Trophoblast cell (in vitro differentiated cells and primary cell): Measurements from ENCODE around the gene PGAP6.

Source experiments
- DNase-seq, 2 donors: peaks; one replicate each; pipeline ENCODE4 v3.0.0-alpha.2; 2016
- H2AFZ ChIP-seq: 2 replicates; pipeline ENCODE4 v1.6.1; 2013; ENCODE audit warnings: low read length, moderate library complexity, mild to moderate bottlenecking; ENCODE audit not compliant: insufficient read depth, poor library complexity
- H2AK5ac ChIP-seq: 2 replicates; pipeline ENCODE4 v1.6.1; 2013; ENCODE audit warnings: mild to moderate bottlenecking, low read length
- H2BK120ac ChIP-seq: 2 replicates; pipeline ENCODE4 v1.6.1; 2013; ENCODE audit warnings: low read length, mild to moderate bottlenecking, moderate library complexity; ENCODE audit not compliant: insufficient read depth, poor library complexity
- H2BK12ac ChIP-seq: 2 replicates; pipeline ENCODE4 v1.6.1; 2013; ENCODE audit warnings: mild to moderate bottlenecking, low read length, moderate library complexity
- H2BK5ac ChIP-seq: 2 replicates; pipeline ENCODE4 v1.6.1; 2013; ENCODE audit warnings: low read length, low read depth, moderate library complexity, mild to moderate bottlenecking; ENCODE audit not compliant: poor library complexity
- H3K14ac ChIP-seq: 2 replicates; pipeline ENCODE4 v1.6.1; 2013; ENCODE audit warnings: mild to moderate bottlenecking, low read length
- H3K18ac ChIP-seq: 2 replicates; pipeline ENCODE4 v1.6.1; 2013; ENCODE audit warnings: mild to moderate bottlenecking, low read length
- H3K23ac ChIP-seq: 2 replicates; pipeline ENCODE4 v1.6.1; 2013; ENCODE audit warnings: low read length
- H3K27ac ChIP-seq: 2 replicates; pipeline ENCODE4 v1.5.1; 2013; ENCODE audit warnings: low read depth, mild to moderate bottlenecking, inconsistent platforms, low read length, moderate library complexity
- H3K27me3 ChIP-seq: 2 replicates; pipeline ENCODE4 v1.6.1; 2013; ENCODE audit warnings: inconsistent platforms, mild to moderate bottlenecking, low read length, moderate library complexity; ENCODE audit not compliant: insufficient read depth
- H3K36me3 ChIP-seq, 2 experiments: 1 replicate in 1 of 2; 2 replicates in 1 of 2; pipeline ENCODE4 v1.6.1; 2013; ENCODE audit warnings: low read length in 2 of 2, mild to moderate bottlenecking in 2 of 2, moderate library complexity in 1 of 2; ENCODE audit not compliant: insufficient read depth in 2 of 2, control insufficient read depth in 1 of 2
- H3K4ac ChIP-seq: 2 replicates; pipeline ENCODE4 v1.6.1; 2013; ENCODE audit warnings: low read depth, mild to moderate bottlenecking, low read length, moderate library complexity
- H3K4me1 ChIP-seq, 2 experiments: 1 replicate in 1 of 2; 2 replicates in 1 of 2; pipeline ENCODE4 v1.6.1; 2013; ENCODE audit warnings: low read length in 2 of 2, mild to moderate bottlenecking in 2 of 2, moderate library complexity in 1 of 2; ENCODE audit not compliant: insufficient read depth in 2 of 2, control insufficient read depth in 1 of 2
- H3K4me2 ChIP-seq: 2 replicates; pipeline ENCODE4 v1.6.1; 2013; ENCODE audit warnings: inconsistent platforms, mild to moderate bottlenecking, low read length, moderate library complexity
- H3K4me3 ChIP-seq: 2 replicates; pipeline ENCODE4 v1.5.1; 2013; ENCODE audit warnings: mild to moderate bottlenecking, low read depth, low read length, inconsistent platforms
- H3K79me1 ChIP-seq: one replicate; pipeline ENCODE4 v1.6.1; 2013; ENCODE audit warnings: low read length
- H3K79me2 ChIP-seq: 2 replicates; pipeline ENCODE4 v1.6.1; 2013; ENCODE audit warnings: low read length, mild to moderate bottlenecking; ENCODE audit not compliant: control insufficient read depth, insufficient read depth, poor library complexity
- H3K9ac ChIP-seq: 2 replicates; pipeline ENCODE4 v1.6.1; 2013; ENCODE audit warnings: mild to moderate bottlenecking, low read length
- H3K9me3 ChIP-seq: 2 replicates; pipeline ENCODE4 v1.6.1; 2013; ENCODE audit warnings: low read depth, mild to moderate bottlenecking, control low read depth, inconsistent platforms, low read length; ENCODE audit not compliant: insufficient read depth
- H4K12ac ChIP-seq: 2 replicates; pipeline ENCODE4 v1.6.1; 2013; ENCODE audit warnings: low read depth, mild to moderate bottlenecking, low read length, moderate library complexity
- H4K8ac ChIP-seq: 2 replicates; pipeline ENCODE4 v1.6.1; 2013; ENCODE audit warnings: low read depth, mild to moderate bottlenecking, low read length, moderate library complexity
- H4K91ac ChIP-seq: one replicate; pipeline ENCODE4 v1.6.1; 2013; ENCODE audit warnings: low read depth, mild to moderate bottlenecking, low read length, moderate library complexity
- WGBS: extraction: QIAGEN DNeasy Blood & Tissue Kit; methylation state at CpG from one replicate; pipeline ENCODE4 v1.1.7; 2013; ENCODE audit warnings: missing lambda C conversion rate; ENCODE audit not compliant: insufficient read length, insufficient coverage; ENCODE audit errors: extremely low coverage; 5-methylcytosine and 5-hydroxymethylcytosine counted together

Gene PGAP6

GRCh38 chr16:375212-375611 lies 6.6 kb downstream of the PGAP6 start:
- no peak for DNase-seq
- H4K12ac ChIP-seq, result no peak overlapping the region
- no peak overlapping the region for H4K8ac ChIP-seq
- no peak overlapping the region for H2AK5ac ChIP-seq
- H3K18ac ChIP-seq, result no peak overlapping the region
- no peak overlapping the region for H2BK5ac ChIP-seq
- H3K79me1 ChIP-seq, result no peaks in the 10 kb centered on the region
- H4K91ac ChIP-seq, result no peak overlapping the region
- peaks cover 11 to 18% of the 10 kb centered on the region in 2 experiments for H3K4me1 ChIP-seq
- no peaks in the 10 kb centered on the region for H3K27me3 ChIP-seq
- peaks cover 65 to 67% of the 10 kb centered on the region in 2 experiments for H3K36me3 ChIP-seq
- H3K4ac ChIP-seq, result no peak overlapping the region
- H3K9ac ChIP-seq, result no peak overlapping the region
- no peak overlapping the region for H3K27ac ChIP-seq
- H2BK12ac ChIP-seq, result no peak overlapping the region
- H3K4me2 ChIP-seq, result no peak overlapping the region
- H3K9me3 ChIP-seq, result peaks cover 3% of the 10 kb centered on the region
- no peak overlapping the region for H3K14ac ChIP-seq
- peaks cover 4% of the 10 kb centered on the region for H3K79me2 ChIP-seq
- H2AFZ ChIP-seq, result no peak overlapping the region
- WGBS, result no CpG with 5 or more reads among the region's 23 CpGs
- no peak overlapping the region for H3K4me3 ChIP-seq
- no peak overlapping the region for H3K23ac ChIP-seq
- H2BK120ac ChIP-seq, result no peak overlapping the region

DNA sequence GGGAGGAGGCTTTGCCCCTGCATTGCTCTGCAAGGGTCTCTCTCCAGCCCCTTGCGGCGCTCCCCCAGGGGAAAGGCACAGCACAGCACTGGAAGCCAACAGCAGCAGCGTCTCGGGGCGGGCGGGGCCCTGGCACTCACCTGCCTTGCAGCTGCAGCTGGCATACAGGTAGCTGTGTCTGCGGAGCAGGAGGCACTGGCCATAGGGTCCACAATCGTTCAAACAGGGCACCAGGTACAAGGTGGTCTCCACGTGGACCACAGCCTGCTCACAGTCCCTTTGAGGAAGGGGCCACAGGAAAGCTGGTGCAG lies 7.2 kb downstream of the PGAP6 start:
- no peak overlapping the region for H4K12ac ChIP-seq
- H3K4me3 ChIP-seq, result no peak overlapping the region
- H3K9ac ChIP-seq, result no peak overlapping the region
- H3K79me2 ChIP-seq, result no peaks in the 10 kb centered on the region
- H3K79me1 ChIP-seq, result no peaks in the 10 kb centered on the region
- no peak overlapping the region for H2BK5ac ChIP-seq
- H3K4ac ChIP-seq, result no peak overlapping the region
- no peak overlapping the region for H2AFZ ChIP-seq
- H3K4me1 ChIP-seq, result peaks cover 6 to 17% of the 10 kb centered on the region in 2 experiments
- H2AK5ac ChIP-seq, result no peak overlapping the region
- H3K18ac ChIP-seq, result no peak overlapping the region
- H3K36me3 ChIP-seq, result peaks cover 63 to 66% of the 10 kb centered on the region in 2 experiments
- H4K8ac ChIP-seq, result no peak overlapping the region
- no peak overlapping the region for H3K14ac ChIP-seq
- DNase-seq, result no peak
- no peak overlapping the region for H2BK12ac ChIP-seq
- H3K23ac ChIP-seq, result no peak overlapping the region
- no peak overlapping the region for H3K4me2 ChIP-seq
- no CpG with 5 or more reads among the region's 9 CpGs for WGBS
- H3K9me3 ChIP-seq, result peaks cover 3% of the 10 kb centered on the region
- H3K27ac ChIP-seq, result no peak overlapping the region
- no peak overlapping the region for H4K91ac ChIP-seq
- H2BK120ac ChIP-seq, result no peak overlapping the region
- no peaks in the 10 kb centered on the region for H3K27me3 ChIP-seq

DNA sequence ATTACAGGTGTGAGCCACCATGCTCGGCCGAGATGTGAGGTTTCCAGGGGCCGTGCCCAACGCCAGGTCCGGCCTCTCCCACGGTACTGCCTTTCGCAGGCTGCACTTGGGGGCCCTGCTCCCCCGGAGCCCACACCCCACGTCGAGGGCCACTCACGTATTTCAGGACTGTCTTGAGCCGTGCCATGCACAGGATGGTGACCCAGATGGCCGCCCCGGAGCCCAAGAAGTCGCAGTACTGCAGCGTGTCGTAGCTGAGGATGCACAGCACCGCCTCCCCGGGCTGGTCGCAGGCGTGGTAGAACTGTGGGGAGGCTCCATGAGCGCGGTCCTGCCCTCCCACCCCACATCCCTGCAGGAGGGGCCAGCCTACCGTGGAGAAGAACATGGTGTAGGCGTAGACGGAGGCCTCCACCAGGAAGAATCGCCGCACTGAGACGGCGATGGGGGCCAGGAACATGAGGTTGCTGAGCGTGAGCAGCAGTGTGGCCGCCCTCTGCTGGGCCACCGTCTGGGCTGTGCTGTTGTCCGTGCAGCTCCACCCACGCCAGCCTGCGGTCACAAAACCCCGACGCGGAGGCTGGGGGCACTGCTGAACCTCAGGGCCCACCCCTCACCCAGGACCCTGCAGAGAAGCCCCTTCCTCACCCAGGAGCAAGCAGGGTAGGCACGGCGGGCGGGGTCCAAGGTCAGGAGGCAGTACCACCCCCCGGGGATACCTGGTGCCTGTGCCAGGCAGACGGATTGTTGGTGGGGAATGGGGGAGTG lies 7.7 kb downstream of the PGAP6 start:
- H3K27me3 ChIP-seq, result no peaks in the 10 kb centered on the region
- H3K27ac ChIP-seq, result no peak overlapping the region
- H2AK5ac ChIP-seq, result no peak overlapping the region
- no peak overlapping the region for H3K18ac ChIP-seq
- no peak overlapping the region for H3K4ac ChIP-seq
- H2BK12ac ChIP-seq, result no peak overlapping the region
- DNase-seq, result no peak
- H3K14ac ChIP-seq, result no peak overlapping the region
- H3K9ac ChIP-seq, result no peak overlapping the region
- no peaks in the 10 kb centered on the region for H3K79me2 ChIP-seq
- no peaks in the 10 kb centered on the region for H3K79me1 ChIP-seq
- WGBS, result no CpG with 5 or more reads among the region's 44 CpGs
- no peak overlapping the region for H2AFZ ChIP-seq
- no peak overlapping the region for H4K91ac ChIP-seq
- no peak overlapping the region for H3K4me2 ChIP-seq
- no peak overlapping the region for H3K4me3 ChIP-seq
- H4K12ac ChIP-seq, result no peak overlapping the region
- H4K8ac ChIP-seq, result no peak overlapping the region
- H2BK120ac ChIP-seq, result no peak overlapping the region
- H3K23ac ChIP-seq, result no peak overlapping the region
- peaks cover 4 to 13% of the 10 kb centered on the region in 2 experiments for H3K4me1 ChIP-seq
- H3K9me3 ChIP-seq, result peaks cover 3% of the 10 kb centered on the region
- no peak overlapping the region for H2BK5ac ChIP-seq
- H3K36me3 ChIP-seq, result peaks cover 65 to 71% of the 10 kb centered on the region in 2 experiments

- Histone ChIP-seq H4K12ac (no peak overlapping the region), H2AFZ (no peak overlapping the region), H3K4ac (no peak overlapping the region), H3K23ac (no peak overlapping the region), H3K36me3 (peaks cover 74 to 81% of the 10 kb centered on the region in 2 experiments), H3K9ac (no peak overlapping the region), H2BK120ac (no peak overlapping the region), H3K27ac (no peak overlapping the region), H3K4me3 (no peak overlapping the region), H3K27me3 (no peaks in the 10 kb centered on the region), H3K14ac (no peak overlapping the region), H3K4me1 (peaks cover 4 to 12% of the 10 kb centered on the region in 2 experiments), H2BK5ac (no peak overlapping the region), H2AK5ac (no peak overlapping the region), H2BK12ac (no peak overlapping the region), H4K91ac (no peak overlapping the region), H3K9me3 (peaks cover 3% of the 10 kb centered on the region), H4K8ac (no peak overlapping the region), H3K79me2 (no peaks in the 10 kb centered on the region), H3K18ac (no peak overlapping the region), H3K4me2 (no peak overlapping the region), H3K79me1 (no peaks in the 10 kb centered on the region)
- no peak for DNase-seq
- WGBS, result no CpG with 5 or more reads among the region's 5 CpGs
Observed at GRCh38 chr16:373020-373598, 8.7 kb downstream of the PGAP6 start.
